Lung (tissue), 12 donors: ENCODE measurements around the gene DIP2B. TPM values are rescaled to one million over a fixed set of nuclear protein-coding genes. Genes with fewer than 3 reads are reported as not detected.

Source experiments
- ATAC-seq: fragments of 200-7000 bp; cut with Tn5 transposase; one replicate; pipeline ENCODE4 v1.9.1; 2020; ENCODE audit warnings: moderate number of reproducible peaks; ENCODE audit not compliant: insufficient read depth, low FRiP score
- DNase-seq, 3 donors: peaks; one replicate each; pipeline ENCODE4 v3.0.0-alpha.2; 2013 to 2017
- H3K27ac ChIP-seq, 2 donors: one replicate each; pipeline ENCODE4 v1.5.1; 2013; ENCODE audit warnings: mild to moderate bottlenecking in 2 of 2, moderate library complexity in 2 of 2, control low read depth in 1 of 2, inconsistent platforms in 1 of 2, low read depth in 1 of 2, low read length in 1 of 2
- H3K27me3 ChIP-seq, 3 donors: one replicate each; pipeline ENCODE4 v1.5.1; 2013; ENCODE audit warnings: low read length in 2 of 3; ENCODE audit not compliant: control insufficient read depth in 3 of 3, insufficient read depth in 3 of 3
- H3K36me3 ChIP-seq, 4 donors: one replicate each; pipeline ENCODE4 v1.5.1; 2013; ENCODE audit warnings: low read length in 4 of 4, mild to moderate bottlenecking in 1 of 4, moderate library complexity in 1 of 4; ENCODE audit not compliant: control insufficient read depth in 4 of 4, insufficient read depth in 4 of 4
- H3K4me1 ChIP-seq, 5 donors: one replicate each; pipeline ENCODE4 v1.5.1; 2013; ENCODE audit warnings: low read length in 5 of 5, mild to moderate bottlenecking in 2 of 5, moderate library complexity in 1 of 5; ENCODE audit not compliant: control insufficient read depth in 5 of 5, insufficient read depth in 5 of 5
- H3K4me3 ChIP-seq: one replicate; pipeline ENCODE4 v1.5.1; 2013; ENCODE audit warnings: mild to moderate bottlenecking, control low read depth, moderate library complexity
- H3K9ac ChIP-seq, 2 donors: one replicate each; pipeline ENCODE4 v1.5.1; 2013; ENCODE audit warnings: low read length in 2 of 2, control low read depth in 1 of 2; ENCODE audit not compliant: insufficient read depth in 1 of 2
- H3K9me3 ChIP-seq, 4 donors: one replicate each; pipeline ENCODE4 v1.5.1; 2013; ENCODE audit warnings: low read length in 3 of 4, mild to moderate bottlenecking in 1 of 4, moderate library complexity in 1 of 4; ENCODE audit not compliant: control insufficient read depth in 4 of 4, insufficient read depth in 3 of 4
- CTCF ChIP-seq: IDR thresholded peaks from 2 replicates; pipeline ENCODE4 v1.5.1; 2012; ENCODE audit warnings: mild to moderate bottlenecking; ENCODE audit errors: control extremely low read depth, extremely low read depth
- WGBS, 2 donors: extraction: QIAGEN DNeasy Blood & Tissue Kit; methylation state at CpG; one replicate each; pipeline ENCODE4 v1.1.7; 2013; 5-methylcytosine and 5-hydroxymethylcytosine counted together
- polyA plus RNA-seq, 2 donors: library from polyadenylated mRNA; stranded (reverse); fragments of 200-250 nt; gene quantifications; one replicate each; pipeline ENCODE4 v1.2.1, GENCODE V29; 2013
- total RNA-seq, 2 donors: library from RNA; depleted of rRNA in 1 of 2; stranded (reverse); fragments of >200 nt in 1 of 2; gene quantifications; one replicate each; pipeline ENCODE4 v1.2.1, GENCODE V29; 2014 to 2021
- donor health status: control.
- donor health status: control.
- donor health status: Bipolar disorder and iron deficiency.
- donor health status: healthy.
- donor health status: DM: yes; HTN: yes; CAD: no.

The DIP2B gene
- total and polyA plus RNA-seq, 4 donors: 4.2 to 55.8 (median 18.6) TPM

DNA sequence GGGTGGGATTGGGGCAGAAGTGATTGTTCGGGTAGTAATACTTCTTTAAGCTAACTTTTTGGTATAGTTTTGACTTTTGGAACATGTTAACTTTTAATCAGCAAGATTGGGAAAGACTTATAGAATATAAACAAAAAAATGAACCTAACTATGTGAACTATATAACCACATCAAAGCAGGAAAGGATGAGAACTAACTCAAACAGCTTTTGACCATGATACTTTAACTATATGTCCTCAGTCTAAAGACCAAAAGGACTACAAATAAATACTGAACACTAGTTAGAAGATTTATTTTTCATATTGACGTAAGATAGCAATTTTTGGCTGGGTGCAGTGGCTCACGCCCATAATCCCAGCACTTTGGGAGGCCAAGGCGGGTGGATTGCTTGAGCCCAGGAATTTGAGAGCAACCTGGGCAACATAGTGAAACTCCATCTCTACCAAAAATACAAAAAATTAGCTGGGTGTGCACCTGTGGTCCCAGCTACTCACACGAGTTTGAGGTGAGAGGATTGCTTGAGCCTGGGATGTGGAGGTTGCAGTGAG, 150.7 kb downstream of the DIP2B start:
- 82 to 87% methylated on average over 5 of the region's 5 CpGs for WGBS, 2 donors
- no peak for TF ChIP-seq CTCF
- no peaks in the 10 kb centered on the region for H3K9me3 ChIP-seq
- no peaks in the 10 kb centered on the region for H3K27me3 ChIP-seq
- ATAC-seq (no peak), DNase-seq (no peak)
- no peak overlapping the region for H3K27ac ChIP-seq
- no peak overlapping the region for H3K9ac ChIP-seq
- H3K4me3 ChIP-seq: no peak overlapping the region
- peaks cover 0 to 7% (median 2%) of the 10 kb centered on the region in 5 donors for H3K4me1 ChIP-seq
- H3K36me3 ChIP-seq: peaks cover 0 to 5% (median 2%) of the 10 kb centered on the region in 4 donors

DNA sequence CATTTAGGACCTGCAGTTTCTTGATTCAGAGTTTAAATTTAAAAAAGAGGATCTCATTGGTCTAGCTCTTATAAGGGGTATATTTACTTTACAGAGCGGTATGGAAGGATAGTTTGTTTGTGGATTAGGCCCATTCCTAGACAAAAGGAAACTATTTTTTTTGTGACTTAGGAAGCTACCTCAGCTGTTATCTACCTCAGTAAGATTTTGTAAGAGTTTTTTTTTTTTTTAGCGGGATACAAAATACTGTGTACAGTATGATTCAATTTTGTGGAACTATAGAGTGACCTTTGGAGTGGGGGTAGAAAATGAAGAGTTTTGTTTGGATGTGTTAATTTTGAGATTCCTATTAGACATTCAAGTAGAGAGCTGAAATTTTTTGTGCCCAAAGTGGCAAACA, 154.5 kb downstream of the DIP2B start:
- Histone ChIP-seq H3K9me3 (no peaks in the 10 kb centered on the region), H3K9ac (no peak overlapping the region), H3K4me3 (no peak overlapping the region), H3K27ac (no peak overlapping the region), H3K4me1 (peaks cover 0 to 7% (median 2%) of the 10 kb centered on the region in 5 donors), H3K36me3 (peaks cover 0 to 7% (median 3%) of the 10 kb centered on the region in 4 donors), H3K27me3 (no peaks in the 10 kb centered on the region)
- 80 to 91% methylated on average over 2 of the region's 2 CpGs for WGBS, 2 donors
- ATAC-seq (no peak), DNase-seq (no peak)
- TF ChIP-seq CTCF: no peak

GRCh38 chr12:50659690-50660424, 155.1 kb downstream of the DIP2B start:
- peaks cover 0 to 7% (median 3%) of the 10 kb centered on the region in 4 donors for H3K36me3 ChIP-seq
- H3K9ac ChIP-seq: no peak overlapping the region
- ATAC-seq: no peak
- TF ChIP-seq CTCF: no peak
- peaks cover 0 to 7% (median 2%) of the 10 kb centered on the region in 5 donors for H3K4me1 ChIP-seq
- no peak for DNase-seq
- H3K4me3 ChIP-seq: no peak overlapping the region
- no peaks in the 10 kb centered on the region for H3K9me3 ChIP-seq
- H3K27me3 ChIP-seq: no peaks in the 10 kb centered on the region
- WGBS, 2 donors: 74 to 79% methylated on average over 6 of the region's 6 CpGs
- no peak overlapping the region for H3K27ac ChIP-seq
